Activated T-cell treated with anti-CD3 and anti-CD28 coated beads, Interleukin-2, amount 50 U/mL, for 48 hours (primary cell): ENCODE data around the gene NUP107.
"Not testable (repeated sequence)": the region's sequence is repeated elsewhere in the genome, so short reads cannot be mapped to it uniquely, and the experiment has no call there.

ENCODE experiments used
- DNase-seq, 2 experiments: peaks; one replicate each; pipeline ENCODE4 v3.0.0-alpha.2; 2020

NUP107 gene

GRCh38 chr12:68686595-68687521 lies at the start of gene NUP107:
TSS of gene NUP107 (plus strand) at chr12:68686978. CDS start at chr12:68687066, 88 bp downstream.
- DNase-seq = peak; percentile 97 to 98

DNA sequence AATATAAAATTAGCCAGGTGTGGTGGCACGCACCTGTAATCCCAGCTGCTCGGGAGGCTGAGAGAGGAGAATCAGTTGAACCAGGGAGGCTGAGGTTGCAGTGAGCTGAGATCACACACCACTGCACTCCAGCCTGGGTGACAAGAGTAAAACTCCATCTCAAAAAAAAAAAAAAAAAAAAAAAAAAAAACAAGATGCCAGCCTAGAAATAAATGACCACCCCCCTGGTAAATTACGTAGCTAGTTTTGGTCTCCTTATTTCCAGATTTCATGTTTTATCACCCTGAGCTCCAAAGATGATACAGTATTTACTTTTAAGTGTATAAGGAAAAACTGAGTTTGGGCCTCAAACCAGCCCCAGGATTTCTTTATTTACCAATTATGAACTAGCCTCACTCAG lies 49.3 kb upstream of the NUP107 start:
- not testable (repeated sequence) for DNase-seq

DNA sequence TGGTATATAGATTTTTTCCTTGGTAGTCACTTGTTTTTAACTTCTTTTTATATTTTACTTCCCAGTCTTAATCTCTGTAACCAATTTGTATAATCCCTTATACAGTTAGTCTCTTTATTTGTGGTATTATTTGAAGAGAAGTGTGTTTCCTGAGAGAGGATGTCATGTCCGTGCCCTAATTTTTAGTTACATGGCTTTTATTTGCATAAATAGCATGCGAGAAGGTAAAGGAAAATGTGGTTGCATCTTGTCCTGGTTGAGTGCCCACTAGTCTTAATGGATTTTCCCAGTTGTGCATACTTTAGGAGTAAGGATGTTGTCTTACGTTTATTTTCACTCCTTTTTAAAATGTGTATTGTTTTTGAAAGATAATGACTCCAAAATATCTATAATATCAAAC lies 48.6 kb upstream of the NUP107 start:
- DNase-seq = no peak

DNA sequence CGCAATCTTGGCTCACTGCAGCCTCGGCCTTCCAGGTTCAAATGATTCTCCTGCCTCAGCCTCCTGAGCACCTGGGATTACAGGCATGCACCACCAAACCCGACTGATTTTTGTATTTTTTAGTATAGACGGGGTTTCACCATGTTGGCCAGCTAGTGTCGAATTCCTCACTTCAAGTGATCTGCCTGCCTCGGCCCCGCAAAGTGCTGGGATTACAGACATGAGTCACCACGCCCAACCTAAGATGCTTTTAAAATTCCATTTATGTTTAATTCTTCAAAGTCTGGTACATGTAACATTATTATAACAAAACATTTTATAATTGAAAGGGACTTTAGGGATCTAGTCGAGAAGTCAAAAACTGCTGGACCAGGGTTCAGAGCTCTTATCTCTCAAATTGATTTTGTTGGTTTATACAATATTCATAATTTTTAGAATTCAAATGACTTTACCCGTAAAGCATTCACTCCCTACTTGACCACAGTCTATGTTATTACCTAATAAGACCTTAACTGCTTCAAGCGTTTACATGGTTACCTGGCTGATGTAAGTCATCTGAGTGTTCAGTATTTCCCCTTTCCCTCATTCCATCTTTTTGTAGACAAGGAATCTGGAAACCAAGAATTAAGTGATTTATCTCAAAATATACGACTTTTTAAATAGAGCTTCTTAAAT lies 47.9 kb upstream of the NUP107 start:
- no peak for DNase-seq

DNA sequence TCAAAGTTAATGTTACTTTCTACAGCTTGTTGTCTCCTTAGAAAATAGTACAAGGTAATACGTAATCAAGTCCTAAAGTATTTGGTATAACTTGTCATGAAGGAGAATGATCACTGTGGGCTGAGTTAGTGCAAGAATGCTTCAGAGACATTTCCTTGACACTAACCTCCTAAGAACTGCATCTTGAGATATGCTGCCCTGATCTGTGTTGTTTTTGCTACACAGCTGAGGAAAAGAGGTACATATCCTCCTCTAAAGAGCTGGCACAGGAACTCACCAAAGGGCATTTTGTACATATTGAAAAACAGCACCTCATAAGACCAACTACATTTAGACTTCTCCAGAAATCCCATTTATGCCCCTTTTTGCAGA lies 47.4 kb upstream of the NUP107 start:
- DNase-seq = no peak

DNA sequence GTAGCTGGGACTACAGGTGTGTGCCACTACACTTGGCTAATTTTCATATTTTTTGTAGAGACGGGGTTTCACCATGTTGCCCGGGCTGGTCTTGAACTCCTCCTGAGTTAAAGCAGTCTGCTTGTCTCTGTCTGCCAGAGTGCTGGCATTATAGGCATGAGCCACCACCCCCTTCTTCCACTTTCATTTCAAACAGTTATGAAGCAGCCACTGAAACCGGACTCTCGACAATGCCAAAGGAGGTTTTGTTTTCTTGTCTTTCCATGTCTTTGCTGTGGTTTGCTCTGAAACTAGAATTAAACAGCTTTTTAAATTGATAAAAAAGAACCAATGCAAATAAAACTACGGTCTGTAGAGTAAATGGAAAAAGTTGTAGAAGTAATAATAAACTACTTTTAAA lies 45.6 kb upstream of the NUP107 start:
- DNase-seq = peak; percentile 59 to 60

DNA sequence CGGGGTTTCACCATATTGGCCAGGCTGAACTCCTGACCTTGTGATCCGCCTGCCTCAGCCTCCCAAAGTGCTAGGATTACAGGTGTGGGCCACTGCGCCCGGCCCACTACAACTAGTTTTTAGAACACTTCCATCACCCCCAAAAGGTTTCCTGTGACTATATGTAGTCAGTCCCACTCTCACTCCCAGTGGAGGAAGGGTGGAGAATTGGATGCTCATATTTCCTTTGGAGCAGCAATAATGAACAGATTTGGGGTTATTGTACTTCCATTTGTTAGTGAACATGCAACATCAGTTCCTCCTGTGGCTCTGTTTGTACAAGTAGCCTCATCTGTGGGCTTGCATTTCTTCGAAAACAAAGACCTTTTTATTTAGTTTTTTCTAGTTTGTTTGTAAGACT lies 40.3 kb upstream of the NUP107 start:
- DNase-seq = no peak

DNA sequence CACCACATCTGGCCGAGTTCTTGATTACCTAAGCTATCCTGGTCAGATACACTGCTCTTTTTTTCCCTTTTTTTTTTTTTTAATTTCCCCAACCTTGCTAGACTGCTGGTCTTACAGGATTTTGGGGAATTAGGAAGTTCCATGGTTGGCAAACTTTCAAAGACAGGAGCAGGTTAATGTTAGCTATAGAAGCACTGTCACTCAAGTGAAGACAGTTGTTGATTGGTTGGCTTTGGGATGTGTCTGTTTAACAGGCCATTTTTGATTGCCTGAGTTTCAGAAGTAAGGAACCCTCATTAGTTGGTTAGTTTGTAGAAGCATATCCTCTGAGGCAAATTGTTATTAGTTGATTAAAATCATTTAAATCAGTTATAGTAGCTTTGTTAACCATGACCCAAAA lies 39.3 kb upstream of the NUP107 start:
- no peak for DNase-seq

GRCh38 chr12:68648179-68648578 lies 38.6 kb upstream of the NUP107 start:
- DNase-seq = no peak

- DNase-seq = no peak
Measured at GRCh38 chr12:68665016-68665569, 21.7 kb upstream of the NUP107 start.

DNA sequence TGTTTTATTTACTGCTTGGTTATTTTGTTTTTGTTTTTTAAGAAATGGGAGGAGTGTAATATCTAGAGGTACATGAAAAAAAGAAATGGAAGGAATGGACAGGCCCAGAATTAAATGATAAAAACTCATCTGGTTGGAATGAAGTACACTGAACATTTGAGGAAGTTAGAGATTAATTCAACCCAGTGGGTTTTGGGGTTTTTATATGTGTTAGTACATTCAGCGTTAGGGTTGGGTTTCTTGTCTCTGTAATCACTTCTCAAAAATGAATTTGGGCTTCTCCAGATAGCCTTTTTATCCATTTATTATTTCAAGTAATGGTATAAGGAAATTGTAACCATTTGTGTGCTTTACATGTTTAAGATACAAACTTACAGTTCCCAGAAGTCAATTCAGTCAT lies 19.5 kb upstream of the NUP107 start:
- no peak for DNase-seq

GRCh38 chr12:68667896-68668295 lies 18.9 kb upstream of the NUP107 start:
- no peak for DNase-seq

- no peak for DNase-seq
Measured at GRCh38 chr12:68671179-68671578, 15.6 kb upstream of the NUP107 start.

- no peak for DNase-seq
Measured at GRCh38 chr12:68673788-68674187, 13.0 kb upstream of the NUP107 start.

DNA sequence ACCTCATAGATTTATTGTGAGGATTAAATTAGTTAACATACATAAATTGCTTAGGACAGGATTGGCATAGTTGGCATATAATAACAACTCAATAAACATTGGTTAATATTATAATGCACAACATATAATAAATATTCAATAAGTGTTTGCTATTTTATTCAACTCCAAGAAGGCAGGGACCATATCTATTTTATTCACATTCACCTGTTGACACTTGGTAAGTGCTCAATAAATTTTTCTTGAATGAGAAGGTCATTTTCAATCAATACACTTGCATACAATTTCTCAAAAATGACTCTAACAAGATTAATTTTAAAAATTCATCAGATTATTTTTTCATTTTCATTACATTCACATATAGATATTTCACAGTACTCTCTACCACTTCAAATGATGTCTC lies 12.4 kb upstream of the NUP107 start:
- no peak for DNase-seq

DNA sequence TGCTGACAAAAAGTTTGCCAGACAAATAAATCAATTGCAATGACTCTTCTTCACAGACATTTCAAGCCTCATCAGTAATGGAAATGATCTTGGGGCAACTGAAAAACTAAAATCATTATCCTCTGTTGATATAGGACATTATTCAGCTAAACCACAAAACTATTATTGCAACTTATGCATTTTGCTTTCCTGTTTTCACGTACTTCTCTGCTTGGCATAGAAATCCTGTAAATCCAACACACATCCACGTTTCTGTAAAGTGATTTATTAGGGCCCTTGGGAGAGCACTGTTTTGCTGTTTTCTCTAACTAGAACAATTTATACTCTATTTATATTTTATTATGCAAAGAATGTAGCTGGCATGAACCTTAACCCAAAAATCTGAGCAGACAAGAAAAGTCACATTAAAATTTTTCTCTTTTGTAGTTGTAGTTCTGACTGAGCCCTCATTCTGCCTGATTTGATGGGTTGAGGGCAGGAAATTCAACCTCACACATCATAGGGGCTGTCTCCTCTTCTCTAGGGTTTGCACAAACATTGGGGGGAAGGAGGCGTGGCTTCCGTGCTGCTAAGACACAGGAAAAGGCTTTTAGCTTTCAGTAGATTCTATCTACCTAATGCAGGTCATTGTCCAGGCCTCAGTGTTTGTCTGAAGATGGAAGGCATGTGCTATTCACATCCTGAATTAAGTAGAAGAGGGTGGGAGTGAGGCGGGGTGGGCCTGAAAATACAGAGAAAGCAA lies 11.5 kb upstream of the NUP107 start:
- DNase-seq = peak; percentile 58 to 63

GRCh38 chr12:68676854-68677253 lies 9.9 kb upstream of the NUP107 start:
- DNase-seq = not testable (repeated sequence)

DNA sequence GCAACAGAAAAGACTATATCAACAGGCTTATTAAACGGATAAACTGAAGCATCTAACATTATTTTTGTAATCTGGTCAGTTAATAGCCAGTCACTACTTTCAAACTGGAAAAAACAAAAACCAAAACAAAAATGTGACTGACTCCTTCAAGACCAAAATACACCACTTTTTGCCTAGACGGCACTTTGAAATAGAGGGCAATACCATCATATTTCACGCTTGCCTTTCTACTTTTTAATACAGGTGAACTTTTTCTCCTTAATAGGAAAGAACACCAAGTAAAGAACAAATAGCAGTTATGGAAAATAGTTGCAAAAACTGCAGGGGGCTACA lies 550 bp upstream of the NUP107 start:
- no peak for DNase-seq

DNA sequence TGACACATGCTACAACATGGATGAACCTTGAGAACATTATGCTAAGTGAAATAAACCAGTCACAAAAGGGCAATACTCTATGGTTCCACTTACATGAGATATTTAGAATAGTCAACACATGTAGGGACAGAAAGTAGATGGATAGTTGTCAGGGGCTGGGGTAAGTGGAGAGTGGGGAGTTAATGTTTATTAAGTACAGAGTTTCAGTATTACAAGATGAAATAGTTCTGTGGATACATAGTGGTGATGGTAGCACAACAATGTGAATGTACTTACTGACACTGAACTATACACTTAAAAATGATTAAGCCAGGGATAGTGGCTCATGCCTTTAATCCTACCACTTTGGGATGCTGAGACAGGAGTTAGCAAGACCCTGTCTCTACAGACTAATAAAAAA lies 8.7 kb downstream of the NUP107 start:
- DNase-seq = no peak

- no peak for DNase-seq
Measured at GRCh38 chr12:68699486-68699885, 12.7 kb downstream of the NUP107 start.

GRCh38 chr12:68727776-68728175 lies 41.0 kb downstream of the NUP107 start:
- DNase-seq = no peak

DNA sequence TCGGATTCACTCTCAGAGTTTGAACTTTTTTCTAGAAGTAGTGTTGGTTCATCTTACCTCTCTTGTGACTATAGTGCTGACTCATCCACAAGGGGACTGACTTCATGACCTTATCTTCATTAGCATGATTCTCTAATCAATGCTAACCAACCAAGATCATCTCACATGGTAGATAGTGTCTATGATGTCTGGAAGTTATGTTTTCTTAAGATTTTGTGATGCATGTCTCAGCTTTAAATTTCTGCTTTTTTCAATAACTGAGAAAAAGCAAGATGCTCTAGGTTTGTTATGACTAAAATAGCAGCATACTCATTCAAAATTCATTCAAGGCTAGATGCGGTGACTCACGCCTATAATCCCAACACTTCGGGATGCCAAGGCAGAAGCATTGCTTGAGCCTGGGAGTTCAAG lies 46.9 kb downstream of the NUP107 start:
- no peak for DNase-seq

- no peak for DNase-seq
Measured at GRCh38 chr12:68739891-68740290, 53.1 kb downstream of the NUP107 start.
